Prostate gland (tissue), 2 donors: ENCODE results near the gene TUNAR.

Experiments
- CTCF ChIP-seq, 4 experiments: fragments of 200-600 bp in 2 of 4; fragments of 450-650 bp in 2 of 4; sonication (generic) in 2 of 4; IDR thresholded peaks; 1 replicate in 3 of 4; 2 replicates in 1 of 4; pipeline ENCODE4 v1.5.1; 2016 to 2019; ENCODE audit warnings: antibody characterized with exemption in 4 of 4, mild to moderate bottlenecking in 2 of 4, moderate library complexity in 2 of 4
- POLR2A ChIP-seq: fragments of 450-650 bp; IDR thresholded peaks from one replicate; pipeline ENCODE4 v1.6.1; 2016; ENCODE audit warnings: antibody characterized with exemption, mild to moderate bottlenecking
- POLR2AphosphoS5 ChIP-seq: sonication (generic); formaldehyde crosslinking; IDR thresholded peaks from one replicate; pipeline ENCODE4 v1.6.1; 2017; ENCODE audit warnings: antibody characterized with exemption

- TF ChIP-seq POLR2A, result no peak
- TF ChIP-seq CTCF (IDR thresholded peaks at IDR 0.05), result no peak
- no peak for TF ChIP-seq POLR2AphosphoS5
Observed at GRCh38 chr14:95915330-95915729, 38.7 kb downstream of the TUNAR start.
